ENCODE measurements around the gene DDX4. TPM values are rescaled to one million over a fixed set of nuclear protein-coding genes. Genes with fewer than 3 reads are reported as not detected.
A peak's percentile ranks its signal among the peaks of the same experiment; 100 is the strongest.
"Not testable (repeated sequence)": the region's sequence is repeated elsewhere in the genome, so short reads cannot be mapped to it uniquely, and the experiment has no call there.

Gene DDX4
- total RNA-seq (not detected), total RNA-seq (0 to 0.35 reads per million in 2 donors)

DNA sequence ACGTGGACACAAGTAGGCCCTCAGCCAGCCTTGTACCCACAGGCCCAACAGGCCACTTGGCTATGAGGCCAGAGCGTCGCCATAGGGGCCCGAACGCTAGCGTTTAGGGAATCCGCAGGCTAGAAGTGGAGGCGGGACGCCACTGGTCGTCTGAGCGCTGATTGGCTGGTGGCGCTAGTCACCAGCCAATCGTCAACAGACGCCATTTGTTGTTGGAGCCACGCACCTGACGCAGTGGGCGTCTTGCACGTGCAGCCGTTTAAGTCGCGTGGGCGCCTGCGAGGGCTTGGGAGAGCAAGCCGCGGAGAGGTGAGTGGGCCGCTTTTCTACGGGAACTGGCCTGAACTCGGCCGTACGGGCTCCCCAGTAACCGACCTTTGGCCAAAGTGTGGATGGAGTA lies at the start of gene DDX4:
TSS of gene DDX4 (plus strand) at position 269 of the 400 bp plus-strand sequence. CDS start 903 bp downstream, outside the sequence.
- no peaks in the 10 kb centered on the region for H3K27me3 Mint-ChIP-seq
- no peaks in the 10 kb centered on the region for H3K4me1 Mint-ChIP-seq
- DNase-seq, result no peak

GRCh38 chr5:55691265-55692105 lies 46.4 kb upstream of the DDX4 start:
- no peaks in the 10 kb centered on the region for H3K36me3 Mint-ChIP-seq (ENCODE audit: low read depth)
- peak overlapping the region; percentile 49 for H3K27ac Mint-ChIP-seq
- H3K4me1 Mint-ChIP-seq, result peaks cover 8% of the 10 kb centered on the region
- DNase-seq (no peak), ATAC-seq (peak; percentile 36)
- no peak overlapping the region for H3K4me3 Mint-ChIP-seq
- no peaks in the 10 kb centered on the region for H3K27me3 Mint-ChIP-seq
- no peaks in the 10 kb centered on the region for H3K9me3 ChIP-seq (ENCODE audit: control insufficient read depth, low read length, poor library complexity, severe bottlenecking)

More for the DNA sequence above, at the start of gene DDX4:
- Mint-ChIP-seq H3K36me3 (ENCODE audit: low read depth) (no peaks in the 10 kb centered on the region), H3K4me3 (no peak within 1 kb of the TSS), H3K27ac (no peak within 1 kb of the TSS)
- no peaks in the 10 kb centered on the region for H3K9me3 ChIP-seq (ENCODE audit: control insufficient read depth, low read length, poor library complexity, severe bottlenecking)
- no peak for ATAC-seq

DNA sequence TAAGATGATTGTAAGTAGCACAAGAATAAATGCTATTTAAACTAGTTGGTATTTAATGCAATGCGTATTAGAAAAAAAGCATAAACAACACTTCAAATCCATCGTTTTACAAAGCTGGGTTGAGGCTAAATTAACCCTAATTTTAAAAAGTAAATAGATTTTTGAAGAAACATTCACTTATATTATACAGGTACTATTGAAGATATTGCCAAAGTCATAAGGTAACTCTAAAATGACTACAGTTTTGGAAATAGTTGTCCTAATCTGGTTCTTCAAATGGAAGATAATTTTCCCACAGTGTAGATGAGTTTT lies 45.8 kb upstream of the DDX4 start:
- Mint-ChIP-seq H3K27ac (no peak overlapping the region), H3K4me1 (peaks cover 8% of the 10 kb centered on the region), H3K36me3 (ENCODE audit: low read depth) (no peaks in the 10 kb centered on the region), H3K27me3 (no peaks in the 10 kb centered on the region), H3K4me3 (no peak overlapping the region)
- DNase-seq (no peak), ATAC-seq (no peak)
- no peaks in the 10 kb centered on the region for H3K9me3 ChIP-seq (ENCODE audit: control insufficient read depth, low read length, poor library complexity, severe bottlenecking)

GRCh38 chr5:55692509-55692908 lies 45.4 kb upstream of the DDX4 start:
- Mint-ChIP-seq H3K4me3 (no peak overlapping the region), H3K27ac (no peak overlapping the region), H3K4me1 (peaks cover 8% of the 10 kb centered on the region), H3K36me3 (ENCODE audit: low read depth) (no peaks in the 10 kb centered on the region), H3K27me3 (no peaks in the 10 kb centered on the region)
- H3K9me3 ChIP-seq (ENCODE audit: control insufficient read depth, low read length, poor library complexity, severe bottlenecking), result no peaks in the 10 kb centered on the region
- DNase-seq (no peak), ATAC-seq (no peak)

GRCh38 chr5:55694152-55694830 lies 43.6 kb upstream of the DDX4 start:
- H3K9me3 ChIP-seq (ENCODE audit: control insufficient read depth, low read length, poor library complexity, severe bottlenecking), result no peaks in the 10 kb centered on the region
- peaks cover 9% of the 10 kb centered on the region for H3K4me1 Mint-ChIP-seq
- no peak overlapping the region for H3K4me3 Mint-ChIP-seq
- no peaks in the 10 kb centered on the region for H3K36me3 Mint-ChIP-seq (ENCODE audit: low read depth)
- peak overlapping the region; percentile 60 for H3K27ac Mint-ChIP-seq
- DNase-seq (no peak), ATAC-seq (no peak)
- no peaks in the 10 kb centered on the region for H3K27me3 Mint-ChIP-seq

GRCh38 chr5:55696704-55697103 lies 41.2 kb upstream of the DDX4 start:
- not testable (repeated sequence) for H3K4me3 Mint-ChIP-seq; DNase-seq; ATAC-seq; H3K27ac Mint-ChIP-seq; H3K36me3 Mint-ChIP-seq (ENCODE audit: low read depth); H3K9me3 ChIP-seq (ENCODE audit: control insufficient read depth, low read length, poor library complexity, severe bottlenecking); H3K27me3 Mint-ChIP-seq
- H3K4me1 Mint-ChIP-seq, result peaks cover 10% of the 10 kb centered on the region

GRCh38 chr5:55699041-55699688 lies 38.7 kb upstream of the DDX4 start:
- H3K9me3 ChIP-seq (ENCODE audit: control insufficient read depth, low read length, poor library complexity, severe bottlenecking), result no peaks in the 10 kb centered on the region
- Mint-ChIP-seq H3K4me1 (peaks cover 12% of the 10 kb centered on the region), H3K27ac (peak overlapping the region; percentile 53), H3K27me3 (no peaks in the 10 kb centered on the region), H3K36me3 (ENCODE audit: low read depth) (peaks cover 2% of the 10 kb centered on the region), H3K4me3 (no peak overlapping the region)
- ATAC-seq (no peak), DNase-seq (no peak)

DNA sequence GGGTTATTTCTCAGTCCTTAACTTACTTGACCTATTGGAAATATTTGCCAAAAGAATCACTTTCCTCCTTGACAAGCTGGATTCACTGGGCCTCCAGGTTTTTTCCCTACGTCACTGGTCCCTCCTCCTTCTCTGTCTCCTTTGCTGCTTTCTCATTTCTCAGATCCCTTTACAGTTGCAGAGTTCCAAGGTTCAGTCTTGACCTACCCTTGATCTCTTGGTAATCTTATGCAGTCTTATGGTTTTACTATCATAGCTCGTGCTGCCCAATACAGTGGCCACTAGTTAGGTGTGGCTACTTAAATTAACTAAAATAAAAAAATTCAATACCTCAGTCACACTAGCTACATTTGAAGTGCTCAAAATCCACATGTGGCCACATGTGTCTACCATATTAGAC lies 37.1 kb upstream of the DDX4 start:
- no peak for ATAC-seq
- no peak for DNase-seq
- H3K9me3 ChIP-seq (ENCODE audit: control insufficient read depth, low read length, poor library complexity, severe bottlenecking), result no peaks in the 10 kb centered on the region
- Mint-ChIP-seq H3K4me1 (peaks cover 10% of the 10 kb centered on the region), H3K27me3 (no peaks in the 10 kb centered on the region), H3K27ac (peak overlapping the region; percentile 0), H3K36me3 (ENCODE audit: low read depth) (peaks cover 2% of the 10 kb centered on the region), H3K4me3 (no peak overlapping the region)

DNA sequence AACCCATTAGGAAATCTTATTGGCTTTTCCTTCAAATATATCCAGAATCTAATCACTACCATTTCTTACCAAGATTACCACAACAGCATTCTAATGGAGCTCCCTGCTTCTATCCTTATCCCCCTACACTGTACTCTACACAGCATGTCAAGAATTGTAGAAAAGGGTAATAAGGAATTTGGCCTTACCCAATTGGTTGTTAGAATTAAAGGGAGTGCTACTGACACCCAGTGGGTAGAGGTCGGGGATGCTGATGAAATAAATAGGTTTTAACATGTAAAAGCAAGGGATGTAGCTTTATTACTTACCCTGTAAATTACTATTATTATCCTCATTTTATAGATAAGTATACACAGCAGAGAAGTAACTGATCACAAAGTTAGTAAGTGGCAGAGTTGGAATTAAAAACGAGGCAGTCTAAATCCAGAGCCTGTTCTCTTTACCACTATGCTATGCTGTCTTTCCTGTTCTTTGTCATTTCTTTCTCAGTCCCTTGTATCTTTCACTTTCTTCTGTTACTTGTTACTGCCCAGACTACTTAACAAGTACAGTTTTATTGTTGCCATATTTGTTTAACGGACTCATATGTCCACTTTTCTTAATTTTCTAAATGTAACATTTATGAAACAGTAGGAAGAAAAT lies 36.3 kb upstream of the DDX4 start:
- H3K4me3 Mint-ChIP-seq, result no peak overlapping the region
- H3K9me3 ChIP-seq (ENCODE audit: control insufficient read depth, low read length, poor library complexity, severe bottlenecking), result no peaks in the 10 kb centered on the region
- no peaks in the 10 kb centered on the region for H3K27me3 Mint-ChIP-seq
- peak overlapping the region; percentile 0 for H3K27ac Mint-ChIP-seq
- peaks cover 2% of the 10 kb centered on the region for H3K36me3 Mint-ChIP-seq (ENCODE audit: low read depth)
- ATAC-seq (no peak), DNase-seq (no peak)
- peaks cover 10% of the 10 kb centered on the region for H3K4me1 Mint-ChIP-seq

GRCh38 chr5:55702598-55703345 lies 35.1 kb upstream of the DDX4 start:
- Mint-ChIP-seq H3K36me3 (ENCODE audit: low read depth) (peaks cover 2% of the 10 kb centered on the region), H3K27ac (no peak overlapping the region), H3K4me1 (peaks cover 13% of the 10 kb centered on the region), H3K4me3 (no peak overlapping the region), H3K27me3 (no peaks in the 10 kb centered on the region)
- no peak for DNase-seq
- H3K9me3 ChIP-seq (ENCODE audit: control insufficient read depth, low read length, poor library complexity, severe bottlenecking), result no peaks in the 10 kb centered on the region
- ATAC-seq, result no peak

- DNase-seq (no peak), ATAC-seq (no peak)
- Mint-ChIP-seq H3K27me3 (no peaks in the 10 kb centered on the region), H3K4me3 (no peak overlapping the region), H3K4me1 (peaks cover 7% of the 10 kb centered on the region), H3K27ac (no peak overlapping the region), H3K36me3 (ENCODE audit: low read depth) (no peaks in the 10 kb centered on the region)
- no peaks in the 10 kb centered on the region for H3K9me3 ChIP-seq (ENCODE audit: control insufficient read depth, low read length, poor library complexity, severe bottlenecking)
Measured at GRCh38 chr5:55706230-55706629, 31.6 kb upstream of the DDX4 start.

DNA sequence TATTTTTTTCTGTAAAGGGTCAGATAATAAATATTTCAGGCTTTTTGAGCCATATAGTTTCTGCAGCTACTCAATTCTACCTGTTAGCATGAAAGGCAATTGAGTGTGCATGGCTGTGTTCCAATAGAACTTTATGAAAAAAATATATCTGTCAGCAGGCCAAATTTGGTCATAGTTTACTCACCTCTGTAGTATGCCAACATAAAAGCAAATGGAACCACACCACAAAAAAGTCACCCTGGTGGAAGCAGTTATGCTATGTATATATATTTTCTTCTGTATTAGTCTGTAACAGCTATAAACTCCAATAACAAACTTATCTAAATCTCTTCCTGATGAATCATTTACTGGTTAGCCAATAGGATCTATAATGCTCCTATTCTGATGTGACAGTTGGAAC lies 29.1 kb upstream of the DDX4 start:
- ATAC-seq (no peak), DNase-seq (no peak)
- no peaks in the 10 kb centered on the region for H3K27me3 Mint-ChIP-seq
- H3K27ac Mint-ChIP-seq, result no peak overlapping the region
- no peaks in the 10 kb centered on the region for H3K36me3 Mint-ChIP-seq (ENCODE audit: low read depth)
- H3K4me3 Mint-ChIP-seq, result no peak overlapping the region
- no peaks in the 10 kb centered on the region for H3K9me3 ChIP-seq (ENCODE audit: control insufficient read depth, low read length, poor library complexity, severe bottlenecking)
- peaks cover 12% of the 10 kb centered on the region for H3K4me1 Mint-ChIP-seq
